Measurements from ENCODE around the gene MN1. TPM values are rescaled to one million over a fixed set of nuclear protein-coding genes. Genes with fewer than 3 reads are reported as not detected.

The MN1 gene
- total RNA-seq, 1 donor from 2014 or later, result 6.1 TPM

DNA sequence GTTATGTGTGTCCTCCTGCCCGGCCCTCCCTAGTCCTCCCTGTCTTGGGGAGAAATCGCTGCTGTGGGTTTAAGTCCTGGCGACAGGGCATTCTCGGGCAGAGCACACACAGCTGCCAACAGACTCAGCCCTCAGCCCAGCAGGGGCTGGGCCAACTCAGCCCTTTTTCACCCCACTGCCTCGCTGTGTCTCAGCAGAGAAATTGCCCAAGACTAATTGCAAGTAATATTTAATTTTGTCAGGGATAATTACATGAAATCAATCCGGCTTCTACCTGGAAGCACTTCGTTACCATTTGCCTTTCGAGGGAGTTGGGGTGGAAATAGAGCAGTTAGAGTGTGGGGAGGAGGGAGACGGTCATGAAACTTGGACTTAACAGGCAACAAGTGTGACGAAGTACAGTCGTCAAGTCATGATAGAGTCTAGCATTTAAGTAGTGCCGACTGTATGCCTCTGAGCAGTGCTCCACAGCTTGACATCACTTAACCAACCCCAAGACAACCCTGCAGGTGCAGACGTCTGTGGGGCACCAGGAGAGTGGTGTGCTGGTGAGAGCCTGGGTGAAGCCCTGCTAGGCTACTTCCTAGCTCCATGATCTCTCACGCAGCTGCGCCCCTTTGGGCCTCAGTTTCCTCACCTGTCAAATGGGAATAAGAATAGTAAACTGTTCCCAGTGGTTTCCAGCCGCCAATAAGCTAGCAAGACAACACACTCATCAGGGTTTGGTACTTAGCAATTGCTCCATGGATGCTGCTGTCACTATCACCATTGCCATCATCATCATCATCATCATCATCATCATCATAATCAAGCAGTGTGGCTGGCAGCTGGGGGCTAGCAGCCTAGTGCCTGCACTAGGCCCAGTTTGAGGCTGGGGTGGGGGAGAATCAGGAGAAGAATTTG lies 29.2 kb downstream of the MN1 start:
- no peak overlapping the region for H3K27ac ChIP-seq
- intact Hi-C loops (cut with DNase I), result no loop called here

DNA sequence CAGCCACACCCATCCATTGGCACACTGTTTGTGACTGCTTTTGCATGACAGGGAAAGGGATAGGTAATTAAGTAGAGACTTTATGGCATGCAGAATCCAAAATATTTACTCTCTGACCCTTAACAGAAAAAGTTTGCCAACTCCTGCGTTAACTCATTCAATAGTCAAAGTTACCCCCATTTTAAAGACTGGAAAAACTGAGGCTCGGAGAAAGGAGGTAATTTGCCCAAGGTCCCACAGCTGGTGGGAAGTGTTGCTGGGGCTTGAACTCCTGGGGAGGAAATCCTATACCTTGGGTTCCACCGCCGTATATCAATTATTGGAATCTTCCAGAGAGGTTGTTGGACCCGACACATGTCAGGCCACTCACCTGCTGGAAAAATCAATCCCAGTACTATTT lies 29.9 kb downstream of the MN1 start:
- Histone ChIP-seq H3K36me3 (no peaks in the 10 kb centered on the region), H3K9me3 (no peaks in the 10 kb centered on the region), H3K4me3 (no peak overlapping the region), H3K27ac (no peak overlapping the region), H3K4me1 (peaks cover 17% of the 10 kb centered on the region), H3K27me3 (no peaks in the 10 kb centered on the region)
- intact Hi-C loops (cut with DNase I), result no loop called here
- no peak for DNase-seq (ENCODE audit: extremely low spot score in 2 of 2)
- TF ChIP-seq, protein P1, sequence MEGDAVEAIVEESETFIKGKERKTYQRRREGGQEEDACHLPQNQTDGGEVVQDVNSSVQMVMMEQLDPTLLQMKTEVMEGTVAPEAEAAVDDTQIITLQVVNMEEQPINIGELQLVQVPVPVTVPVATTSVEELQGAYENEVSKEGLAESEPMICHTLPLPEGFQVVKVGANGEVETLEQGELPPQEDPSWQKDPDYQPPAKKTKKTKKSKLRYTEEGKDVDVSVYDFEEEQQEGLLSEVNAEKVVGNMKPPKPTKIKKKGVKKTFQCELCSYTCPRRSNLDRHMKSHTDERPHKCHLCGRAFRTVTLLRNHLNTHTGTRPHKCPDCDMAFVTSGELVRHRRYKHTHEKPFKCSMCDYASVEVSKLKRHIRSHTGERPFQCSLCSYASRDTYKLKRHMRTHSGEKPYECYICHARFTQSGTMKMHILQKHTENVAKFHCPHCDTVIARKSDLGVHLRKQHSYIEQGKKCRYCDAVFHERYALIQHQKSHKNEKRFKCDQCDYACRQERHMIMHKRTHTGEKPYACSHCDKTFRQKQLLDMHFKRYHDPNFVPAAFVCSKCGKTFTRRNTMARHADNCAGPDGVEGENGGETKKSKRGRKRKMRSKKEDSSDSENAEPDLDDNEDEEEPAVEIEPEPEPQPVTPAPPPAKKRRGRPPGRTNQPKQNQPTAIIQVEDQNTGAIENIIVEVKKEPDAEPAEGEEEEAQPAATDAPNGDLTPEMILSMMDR (IDR thresholded peaks at IDR 0.05), result no peak
- no peak for TF ChIP-seq POLR2A (IDR thresholded peaks at IDR 0.05)
- no peak for TF ChIP-seq POLR2AphosphoS5 (IDR thresholded peaks at IDR 0.05; ENCODE audit: insufficient read depth in 1 of 2, low read depth in 1 of 2)

More for the DNA sequence above, 29.2 kb downstream of the MN1 start:
- DNase-seq (ENCODE audit: extremely low spot score in 2 of 2), result no peak
- Histone ChIP-seq H3K4me1 (peaks cover 22% of the 10 kb centered on the region), H3K9me3 (no peaks in the 10 kb centered on the region), H3K4me3 (no peak overlapping the region), H3K27me3 (no peaks in the 10 kb centered on the region), H3K36me3 (no peaks in the 10 kb centered on the region)
- TF ChIP-seq POLR2A (IDR thresholded peaks at IDR 0.05) (no peak), POLR2AphosphoS5 (IDR thresholded peaks at IDR 0.05; ENCODE audit: insufficient read depth in 1 of 2, low read depth in 1 of 2) (no peak)
- TF ChIP-seq, protein P1 (IDR thresholded peaks at IDR 0.05), result no peak

DNA sequence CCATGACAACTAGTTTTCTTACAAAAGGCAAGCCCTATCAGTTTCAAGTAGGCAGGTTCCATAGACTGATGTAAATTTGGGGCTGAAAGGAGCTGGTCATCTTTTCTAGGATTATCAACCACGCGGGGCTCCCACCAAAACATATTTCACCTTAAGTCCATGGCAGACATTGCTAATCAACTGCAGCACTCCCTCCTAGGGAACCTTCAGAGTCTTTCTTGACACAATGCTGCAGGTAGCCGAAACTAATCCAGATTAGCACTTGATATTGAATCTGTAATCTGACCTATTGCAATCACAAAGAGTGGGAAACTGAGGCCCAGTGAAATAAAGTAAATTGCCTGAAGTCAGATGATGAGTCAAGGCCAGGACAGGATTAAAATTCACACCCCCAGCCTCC lies 32.5 kb downstream of the MN1 start:
- no peaks in the 10 kb centered on the region for H3K36me3 ChIP-seq
- H3K4me1 ChIP-seq, result no peaks in the 10 kb centered on the region
- intact Hi-C loops (cut with DNase I), result no loop called here
- no peak overlapping the region for H3K27ac ChIP-seq
- DNase-seq (ENCODE audit: extremely low spot score in 2 of 2), result no peak
- TF ChIP-seq, protein P1 (IDR thresholded peaks at IDR 0.05), result no peak
- TF ChIP-seq POLR2A (IDR thresholded peaks at IDR 0.05), result no peak
- no peak for TF ChIP-seq POLR2AphosphoS5 (IDR thresholded peaks at IDR 0.05; ENCODE audit: insufficient read depth in 1 of 2, low read depth in 1 of 2)
- H3K9me3 ChIP-seq, result no peaks in the 10 kb centered on the region
- no peak overlapping the region for H3K4me3 ChIP-seq
- no peaks in the 10 kb centered on the region for H3K27me3 ChIP-seq

DNA sequence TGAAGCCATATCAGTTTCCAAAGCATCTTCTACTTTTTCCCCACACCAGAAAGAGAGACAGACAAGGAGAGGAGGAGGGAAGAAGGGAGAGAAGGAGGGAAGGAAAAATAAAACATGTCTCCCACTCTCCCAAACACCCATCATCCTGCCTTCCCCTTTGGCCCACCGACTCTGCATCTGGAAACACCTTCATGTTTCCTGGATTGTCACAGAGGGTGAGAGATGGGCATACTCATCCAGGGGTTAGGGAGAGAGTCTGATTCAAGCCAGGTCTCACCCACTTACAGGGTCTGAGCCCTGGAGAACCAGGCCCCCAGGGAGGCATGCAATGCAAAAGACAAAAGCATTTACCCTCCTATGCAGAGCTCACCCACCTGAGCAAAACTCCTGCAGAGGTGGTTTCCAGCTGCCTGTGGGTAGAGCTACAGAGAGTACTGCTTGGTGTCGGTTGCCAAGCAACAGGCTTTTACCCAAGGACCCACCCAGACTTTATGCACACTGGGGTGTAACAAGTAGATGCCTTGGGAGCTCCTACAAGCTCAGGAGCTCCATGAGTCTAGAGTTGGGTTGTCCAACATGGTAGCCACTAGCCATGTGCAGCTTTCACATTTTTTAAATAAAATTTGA lies 33.4 kb downstream of the MN1 start:
- Histone ChIP-seq H3K27ac (no peak overlapping the region), H3K4me1 (no peaks in the 10 kb centered on the region), H3K36me3 (no peaks in the 10 kb centered on the region), H3K4me3 (no peak overlapping the region), H3K27me3 (no peaks in the 10 kb centered on the region), H3K9me3 (no peaks in the 10 kb centered on the region)
- no peak for TF ChIP-seq POLR2AphosphoS5 (IDR thresholded peaks at IDR 0.05; ENCODE audit: insufficient read depth in 1 of 2, low read depth in 1 of 2)
- no peak for TF ChIP-seq POLR2A (IDR thresholded peaks at IDR 0.05)
- TF ChIP-seq, protein P1 (IDR thresholded peaks at IDR 0.05), result no peak
- no peak for DNase-seq (ENCODE audit: extremely low spot score in 2 of 2)
- intact Hi-C loops (cut with DNase I), result no loop called here

DNA sequence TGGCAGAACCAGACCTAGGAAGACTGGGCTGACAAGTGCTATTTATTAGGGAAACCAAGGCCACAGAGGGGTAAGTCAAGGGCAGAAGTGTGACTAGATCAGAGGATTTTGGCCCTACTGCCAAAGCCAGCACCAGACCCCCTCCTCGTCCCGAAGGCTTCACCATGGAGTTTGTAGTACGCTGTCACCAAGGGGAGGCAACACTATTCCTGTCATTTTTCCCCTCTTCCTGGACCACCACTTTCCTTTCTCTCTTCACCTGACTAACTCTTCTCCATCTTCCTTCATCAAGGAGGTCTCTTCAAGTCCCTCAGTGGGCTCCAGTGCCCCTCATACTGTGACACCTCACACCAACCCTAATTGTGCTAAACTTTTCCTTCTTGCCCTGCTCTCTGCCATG lies 34.9 kb downstream of the MN1 start:
- H3K27me3 ChIP-seq, result no peaks in the 10 kb centered on the region
- no peak for DNase-seq (ENCODE audit: extremely low spot score in 2 of 2)
- H3K4me1 ChIP-seq, result no peaks in the 10 kb centered on the region
- no peaks in the 10 kb centered on the region for H3K36me3 ChIP-seq
- H3K27ac ChIP-seq, result no peak overlapping the region
- intact Hi-C loops (cut with DNase I), result no loop called here
- TF ChIP-seq, protein P1 (IDR thresholded peaks at IDR 0.05), result no peak
- TF ChIP-seq POLR2A (IDR thresholded peaks at IDR 0.05) (no peak), POLR2AphosphoS5 (IDR thresholded peaks at IDR 0.05; ENCODE audit: insufficient read depth in 1 of 2, low read depth in 1 of 2) (no peak)
- H3K4me3 ChIP-seq, result no peak overlapping the region
- no peaks in the 10 kb centered on the region for H3K9me3 ChIP-seq

Measured in vagina (tissue), 2 donors.